Coronary artery (tissue), 2 donors: ENCODE measurements around the gene UNC5C.

Experiments
- DNase-seq: peaks from one replicate; pipeline ENCODE4 v3.0.0-alpha.2; 2017; ENCODE audit warnings: low spot score
- H3K27ac ChIP-seq, 2 donors: fragments of 200-600 bp; sonication (generic); one replicate each; pipeline ENCODE4 v1.5.1; 2016 to 2019
- H3K4me3 ChIP-seq: fragments of 200-600 bp; sonication (generic); 2 replicates; pipeline ENCODE4 v1.5.1; 2016; ENCODE audit warnings: mild to moderate bottlenecking, moderate library complexity
- CTCF ChIP-seq: fragments of 200-600 bp; sonication (generic); IDR thresholded peaks from one replicate; pipeline ENCODE4 v1.5.1; 2019; ENCODE audit warnings: antibody characterized with exemption

The UNC5C gene

GRCh38 chr4:95167805-95168204 lies 381.0 kb downstream of the UNC5C start:
- no peak for DNase-seq
- H3K4me3 ChIP-seq, result no peak overlapping the region
- TF ChIP-seq CTCF, result no peak
- no peak overlapping the region for H3K27ac ChIP-seq

GRCh38 chr4:95165926-95166524 lies 382.7 kb downstream of the UNC5C start:
- no peak for DNase-seq
- TF ChIP-seq CTCF, result peak; percentile 47
- H3K4me3 ChIP-seq, result no peak overlapping the region
- H3K27ac ChIP-seq, result no peak overlapping the region

- Histone ChIP-seq H3K4me3 (no peak overlapping the region), H3K27ac (no peak overlapping the region)
- TF ChIP-seq CTCF, result no peak
- no peak for DNase-seq
Measured at GRCh38 chr4:95162867-95163266, 385.9 kb downstream of the UNC5C start.

GRCh38 chr4:95161781-95162469 lies 386.8 kb downstream of the UNC5C start:
- no peak for DNase-seq
- no peak overlapping the region for H3K4me3 ChIP-seq
- H3K27ac ChIP-seq, result no peak overlapping the region
- no peak for TF ChIP-seq CTCF

GRCh38 chr4:95159384-95159783 lies 389.4 kb downstream of the UNC5C start:
- TF ChIP-seq CTCF, result no peak
- Histone ChIP-seq H3K27ac (no peak overlapping the region), H3K4me3 (no peak overlapping the region)

GRCh38 chr4:95158626-95159025 lies 390.1 kb downstream of the UNC5C start:
- no peak for TF ChIP-seq CTCF
- no peak for DNase-seq
- H3K27ac ChIP-seq, result no peak overlapping the region
- no peak overlapping the region for H3K4me3 ChIP-seq

More at GRCh38 chr4:95159384-95159783, 389.4 kb downstream of the UNC5C start:
- DNase-seq, result no peak

- Histone ChIP-seq H3K4me3 (no peak overlapping the region), H3K27ac (no peak overlapping the region)
- TF ChIP-seq CTCF, result no peak
- no peak for DNase-seq
Measured at GRCh38 chr4:95158045-95158444, 390.7 kb downstream of the UNC5C start.
